HEK293 (cell line): ENCODE data around the gene PKMYT1.
A peak's percentile ranks its signal among the peaks of the same experiment; 100 is the strongest.

Source experiments
- ATF2 ChIP-seq: fragments of 450-650 bp; formaldehyde crosslinking; IDR thresholded peaks from 2 replicates; pipeline ENCODE4 v1.5.1; 2016; ENCODE audit warnings: missing biosample characterization, missing genetic modification characterization, low read depth
- BCL11A ChIP-seq: fragments of 450-650 bp; formaldehyde crosslinking; IDR thresholded peaks from 2 replicates; pipeline ENCODE4 v1.5.1; 2016; ENCODE audit warnings: low read depth, missing biosample characterization, missing genetic modification characterization
- CTCF ChIP-seq: fragments of 450-650 bp; formaldehyde crosslinking; IDR thresholded peaks from 2 replicates; pipeline ENCODE4 v1.5.1; 2016; ENCODE audit warnings: missing biosample characterization, missing genetic modification characterization
- KLF16 ChIP-seq: fragments of 450-650 bp; formaldehyde crosslinking; IDR thresholded peaks from 2 replicates; pipeline ENCODE4 v1.5.1; 2017; ENCODE audit warnings: missing biosample characterization, missing genetic modification characterization
- KLF17 ChIP-seq: fragments of 450-650 bp; formaldehyde crosslinking; IDR thresholded peaks from 2 replicates; pipeline ENCODE4 v1.5.1; 2016; ENCODE audit warnings: missing biosample characterization, missing genetic modification characterization
- KLF9 ChIP-seq: fragments of 450-650 bp; formaldehyde crosslinking; IDR thresholded peaks from 2 replicates; pipeline ENCODE4 v1.5.1; 2016; ENCODE audit warnings: missing biosample characterization, missing genetic modification characterization, low read depth
- PATZ1 ChIP-seq: fragments of 450-650 bp; formaldehyde crosslinking; IDR thresholded peaks from 2 replicates; pipeline ENCODE4 v1.5.1; 2016; ENCODE audit warnings: missing biosample characterization, missing genetic modification characterization
- RBAK ChIP-seq: fragments of 450-650 bp; formaldehyde crosslinking; IDR thresholded peaks from 2 replicates; pipeline ENCODE4 v1.5.1; 2016; ENCODE audit warnings: missing biosample characterization, missing genetic modification characterization
- REPIN1 ChIP-seq: fragments of 450-650 bp; formaldehyde crosslinking; IDR thresholded peaks from 2 replicates; pipeline ENCODE4 v1.5.1; 2017; ENCODE audit warnings: missing biosample characterization, missing genetic modification characterization, low read depth
- ZBTB20 ChIP-seq: fragments of 450-650 bp; formaldehyde crosslinking; IDR thresholded peaks from 2 replicates; pipeline ENCODE4 v1.5.1; 2016; ENCODE audit warnings: missing biosample characterization, missing genetic modification characterization
- ZBTB26 ChIP-seq: fragments of 450-650 bp; formaldehyde crosslinking; optimal IDR thresholded peaks from 2 replicates; pipeline ENCODE3; 2016; ENCODE audit warnings: missing biosample characterization, mild to moderate bottlenecking, missing genetic modification characterization
- ZBTB7A ChIP-seq: fragments of 450-650 bp; formaldehyde crosslinking; IDR thresholded peaks from 2 replicates; pipeline ENCODE4 v1.5.1; 2016; ENCODE audit warnings: low read depth, missing biosample characterization, missing genetic modification characterization
- ZFHX2 ChIP-seq: fragments of 450-650 bp; formaldehyde crosslinking; conservative IDR thresholded peaks from 2 replicates; pipeline ENCODE4 v1.5.1; 2016; ENCODE audit warnings: missing biosample characterization, missing genetic modification characterization
- ZFP37 ChIP-seq: fragments of 450-650 bp; formaldehyde crosslinking; IDR thresholded peaks from 2 replicates; pipeline ENCODE4 v1.5.1; 2016; ENCODE audit warnings: missing biosample characterization, missing genetic modification characterization
- ZNF10 ChIP-seq: fragments of 450-650 bp; formaldehyde crosslinking; IDR thresholded peaks from 2 replicates; pipeline ENCODE4 v1.5.1; 2017; ENCODE audit warnings: missing biosample characterization, missing genetic modification characterization
- ZNF174 ChIP-seq: fragments of 450-650 bp; formaldehyde crosslinking; IDR thresholded peaks from 2 replicates; pipeline ENCODE4 v1.5.0; 2017; ENCODE audit warnings: missing biosample characterization, mild to moderate bottlenecking, missing genetic modification characterization
- ZNF184 ChIP-seq: fragments of 450-650 bp; IDR thresholded peaks from 2 replicates; pipeline ENCODE4 v1.5.1; 2018; ENCODE audit warnings: missing biosample characterization, mild to moderate bottlenecking, missing genetic modification characterization
- ZNF202 ChIP-seq: fragments of 450-650 bp; formaldehyde crosslinking; IDR thresholded peaks from 2 replicates; pipeline ENCODE4 v1.5.1; 2016; ENCODE audit warnings: missing biosample characterization, missing genetic modification characterization, borderline replicate concordance
- ZNF26 ChIP-seq: fragments of 450-650 bp; formaldehyde crosslinking; IDR thresholded peaks from 2 replicates; pipeline ENCODE4 v1.5.1; 2016; ENCODE audit warnings: missing biosample characterization, missing genetic modification characterization
- ZNF341 ChIP-seq: fragments of 450-650 bp; formaldehyde crosslinking; IDR thresholded peaks from 2 replicates; pipeline ENCODE4; 2016; ENCODE audit warnings: low read depth, missing biosample characterization, missing genetic modification characterization
- ZNF350 ChIP-seq: fragments of 450-650 bp; formaldehyde crosslinking; IDR thresholded peaks from 2 replicates; pipeline ENCODE4 v1.5.0; 2017; ENCODE audit warnings: missing biosample characterization, mild to moderate bottlenecking, missing genetic modification characterization
- ZNF398 ChIP-seq: fragments of 450-650 bp; formaldehyde crosslinking; IDR thresholded peaks from 2 replicates; pipeline ENCODE4 v1.5.1; 2017; ENCODE audit warnings: missing biosample characterization, missing genetic modification characterization
- ZNF610 ChIP-seq: fragments of 450-650 bp; formaldehyde crosslinking; IDR thresholded peaks from 2 replicates; pipeline ENCODE4 v1.5.1; 2016; ENCODE audit warnings: missing biosample characterization, missing genetic modification characterization, borderline replicate concordance
- ZNF639 ChIP-seq: fragments of 450-650 bp; formaldehyde crosslinking; IDR thresholded peaks from 2 replicates; pipeline ENCODE4 v1.5.1; 2016; ENCODE audit warnings: missing biosample characterization, missing genetic modification characterization
- ZNF785 ChIP-seq: fragments of 450-650 bp; formaldehyde crosslinking; IDR thresholded peaks from 2 replicates; pipeline ENCODE4 v1.5.1; 2016; ENCODE audit warnings: missing biosample characterization, missing genetic modification characterization
- ZSCAN5A ChIP-seq: fragments of 450-650 bp; formaldehyde crosslinking; IDR thresholded peaks from 2 replicates; pipeline ENCODE4 v1.5.1; 2016; ENCODE audit warnings: missing biosample characterization, missing genetic modification characterization

The PKMYT1 gene

GRCh38 chr16:2979669-2980226 lies 498 bp downstream of the PKMYT1 start (continued):
- no peak for TF ChIP-seq ZNF639 (tag by site-specific recombination)
- no peak for TF ChIP-seq ZNF26
- peak; percentile 54 for TF ChIP-seq KLF9
- no peak for TF ChIP-seq ZNF202
- no peak for TF ChIP-seq BCL11A
- no peak for TF ChIP-seq ZNF184 (tag by site-specific recombination)
- peak; percentile 11 for TF ChIP-seq ZNF398 (tag by site-specific recombination)
- TF ChIP-seq PATZ1 (tag by site-specific recombination) = peak; percentile 81; the same call in 1 of the 2 replicates
- 0 out of 2 replicates have a peak, but pooled peaks have one; percentile 38 for TF ChIP-seq KLF17 (tag by site-specific recombination)
- no peak for TF ChIP-seq ZNF785 (tag by site-specific recombination)
- TF ChIP-seq ZBTB20 (tag by site-specific recombination) = no peak; the same call in 1 of the 2 replicates
- TF ChIP-seq ZBTB7A = peak; percentile 68; the same call in 1 of the 2 replicates
- no peak for TF ChIP-seq ZNF174 (tag by site-specific recombination)
- no peak for TF ChIP-seq ZNF350 (tag by site-specific recombination)
- no peak for TF ChIP-seq ZNF10 (tag by site-specific recombination)
- TF ChIP-seq CTCF (tag by site-specific recombination) = no peak
- TF ChIP-seq RBAK = no peak
- no peak for TF ChIP-seq KLF16
- no peak for TF ChIP-seq ZNF610 (tag by site-specific recombination)
- no peak for TF ChIP-seq REPIN1
- peak; percentile 74 for TF ChIP-seq ZNF341 (tag by site-specific recombination)
- no peak for TF ChIP-seq ZBTB26 (tag by site-specific recombination)
- TF ChIP-seq ZSCAN5A (tag by site-specific recombination) = no peak
- peak; percentile 75 for TF ChIP-seq ZFHX2 (tag by site-specific recombination)
- TF ChIP-seq ATF2 = no peak
- peak; percentile 48; the same call in 1 of the 2 replicates for TF ChIP-seq ZFP37 (tag by site-specific recombination)
